GM18498 (cell line): ENCODE data around the gene DAPL1.

Experiments used
- ATAC-seq: cut with Tn5 transposase; IDR thresholded peaks from one replicate; pipeline ENCODE4 v1.9.1; 2021; ENCODE audit warnings: mild to moderate bottlenecking, moderate library complexity; ENCODE audit not compliant: unreplicated experiment

Gene DAPL1, protein sequence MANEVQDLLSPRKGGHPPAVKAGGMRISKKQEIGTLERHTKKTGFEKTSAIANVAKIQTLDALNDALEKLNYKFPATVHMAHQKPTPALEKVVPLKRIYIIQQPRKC

DNA sequence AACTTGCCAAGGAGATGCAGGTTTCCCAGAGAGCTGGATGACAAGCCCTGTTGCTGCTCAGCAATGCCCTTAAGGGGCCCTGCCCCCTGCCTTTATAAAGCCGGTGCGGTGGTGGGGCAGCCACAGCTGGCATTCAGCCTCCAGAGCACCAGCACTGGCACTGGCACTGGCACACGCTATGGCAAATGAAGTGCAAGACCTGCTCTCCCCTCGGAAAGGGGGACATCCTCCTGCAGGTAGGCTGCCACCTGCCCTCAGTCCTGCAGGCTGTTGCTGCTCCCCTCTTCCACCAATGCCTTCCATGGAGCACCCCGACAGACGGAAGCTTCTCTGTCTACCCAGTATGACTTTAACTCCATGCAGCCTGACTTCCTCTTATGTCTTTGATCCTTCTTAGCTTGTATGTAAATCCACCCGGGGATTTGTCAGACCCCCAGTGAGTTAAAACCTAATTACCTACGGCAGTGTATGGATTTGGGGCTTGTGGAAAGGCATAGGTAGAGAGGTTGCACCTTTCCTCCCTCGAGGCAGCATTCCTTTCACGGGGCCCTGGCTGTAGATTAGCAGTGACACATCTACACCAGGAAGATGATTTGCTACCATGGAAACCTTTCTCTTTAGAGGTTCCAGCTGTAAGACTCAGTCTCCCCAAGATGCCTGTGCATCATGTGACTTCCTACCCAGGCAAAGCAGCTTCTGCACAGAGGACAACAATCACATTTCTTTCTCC lies at the start of gene DAPL1:
DAPL1 (plus strand) TSS at position 123 of the 730 bp plus-strand sequence; CDS start at position 179, 56 bp downstream.
- no peak for ATAC-seq

DNA sequence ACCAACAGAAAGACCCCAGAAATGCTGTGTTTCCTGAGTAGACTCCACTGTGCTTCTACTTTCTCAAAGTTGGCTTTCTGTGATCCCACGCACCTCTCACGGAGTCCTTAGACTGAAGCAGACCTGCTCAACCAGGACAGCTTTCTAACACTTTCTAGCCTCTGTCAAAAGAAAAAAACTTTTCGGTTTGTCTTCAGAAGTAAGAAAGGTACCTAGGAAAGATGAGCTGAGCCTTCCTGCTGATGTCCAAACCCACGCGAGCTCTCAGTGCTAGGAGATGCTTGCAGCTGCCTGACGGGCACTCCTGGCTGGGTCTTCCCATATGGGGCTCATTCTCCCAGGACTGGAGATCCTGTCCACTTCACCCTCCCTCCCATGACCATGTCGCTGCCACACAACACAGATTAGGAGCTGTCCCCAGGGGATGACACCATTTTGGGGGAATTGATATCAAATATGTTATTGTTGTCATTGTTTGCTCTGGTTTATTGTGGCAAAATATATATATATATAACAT lies 49.2 kb upstream of the DAPL1 start:
- no peak for ATAC-seq

DNA sequence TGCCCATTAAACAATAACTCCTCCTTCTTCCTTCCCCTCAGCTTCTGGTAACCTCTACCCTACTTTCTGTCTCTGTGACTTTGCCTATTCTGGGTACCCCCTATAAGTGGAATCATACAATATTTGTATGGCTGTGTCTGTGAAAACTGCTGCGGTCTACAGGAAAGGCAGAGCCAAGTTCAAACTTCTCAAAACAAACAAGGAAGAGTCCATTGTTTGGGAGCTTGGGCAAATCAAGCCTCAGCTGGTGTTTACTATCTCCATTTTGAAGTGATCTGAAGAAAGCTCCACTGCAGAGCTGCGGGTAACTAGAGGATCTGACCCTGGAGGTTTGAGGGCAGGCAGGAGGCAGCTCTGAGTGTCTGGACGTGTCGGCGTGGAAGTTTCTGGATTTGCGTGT lies 48.6 kb upstream of the DAPL1 start:
- no peak for ATAC-seq

DNA sequence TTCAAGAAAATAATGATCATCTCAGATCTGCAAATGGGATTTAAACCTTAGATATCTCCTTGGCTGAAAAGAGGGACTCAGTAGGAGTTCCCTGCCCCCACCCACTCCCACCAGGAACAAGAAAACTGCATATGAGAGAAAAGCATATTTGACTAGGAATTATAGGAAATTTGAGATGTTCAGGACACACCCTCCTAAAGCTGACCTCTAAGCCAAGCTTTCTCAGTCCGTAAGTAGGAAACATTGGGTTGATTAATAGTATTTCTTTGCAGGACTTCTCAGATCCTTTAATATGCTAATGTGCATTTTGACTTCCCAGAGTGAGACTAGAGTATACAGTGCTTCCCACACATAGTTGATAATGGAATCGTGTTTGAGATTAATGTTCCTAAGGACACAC lies 47.8 kb upstream of the DAPL1 start:
- ATAC-seq: no peak

DNA sequence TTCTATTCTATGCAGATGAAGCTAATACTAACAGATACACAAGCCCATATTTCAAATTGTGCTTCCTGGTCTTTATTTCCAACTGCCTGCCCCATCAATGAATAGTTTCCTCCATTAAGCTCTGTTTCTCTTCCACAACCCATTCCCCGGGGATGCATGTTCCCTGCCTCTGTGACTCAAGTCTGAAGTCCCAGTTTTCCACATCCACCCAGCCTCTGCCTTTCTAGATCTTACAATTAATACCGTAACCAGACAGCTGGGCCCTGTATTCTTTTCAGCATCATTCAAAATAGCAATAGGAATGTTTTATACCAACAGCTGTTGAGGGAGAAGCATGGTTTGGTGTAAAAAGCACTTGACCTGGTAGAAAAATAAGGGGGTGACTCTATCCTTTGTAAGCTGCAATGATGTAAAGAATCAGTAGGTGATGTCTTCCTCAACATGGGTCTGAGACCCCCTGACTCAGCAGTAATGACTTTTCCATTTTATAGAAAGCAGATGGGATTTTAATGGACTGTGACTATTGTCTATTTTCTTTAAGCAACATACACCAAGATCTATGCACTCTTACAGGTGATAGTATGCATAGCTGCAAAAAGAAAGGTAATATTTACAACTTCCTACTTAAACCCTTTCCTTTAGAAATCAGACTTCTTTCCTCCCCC lies 46.1 kb upstream of the DAPL1 start:
- no peak for ATAC-seq

DNA sequence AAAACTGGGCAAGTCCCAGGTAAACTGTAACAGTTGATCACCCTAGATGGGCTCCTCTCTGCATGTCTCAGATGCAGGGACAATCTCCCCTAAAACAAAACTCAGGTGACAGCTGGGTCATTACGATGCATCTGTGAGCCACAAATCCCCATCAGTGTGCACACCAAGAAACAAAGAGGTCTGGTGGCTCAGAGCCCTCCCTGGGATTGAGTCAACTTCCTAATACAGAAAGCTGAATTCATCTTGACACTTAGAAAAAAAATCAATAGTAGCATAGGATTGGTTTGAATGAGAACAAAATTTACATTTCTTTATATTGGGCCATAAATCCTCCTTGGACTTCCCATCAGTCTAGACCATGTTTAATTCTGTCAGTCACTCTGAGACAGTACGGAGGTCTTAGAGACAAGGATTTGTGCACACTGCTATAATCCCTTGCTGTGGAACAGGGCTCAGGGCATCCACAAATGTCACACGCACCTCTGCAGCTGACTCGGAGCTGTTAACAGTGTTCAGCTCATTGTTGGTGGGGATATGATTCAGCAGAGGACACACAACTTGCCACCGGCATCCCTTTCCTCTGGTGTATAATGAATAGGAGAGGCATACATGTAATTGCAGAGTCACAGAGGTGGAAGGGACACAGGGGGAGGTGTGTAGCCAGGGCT lies 44.5 kb upstream of the DAPL1 start:
- no peak for ATAC-seq

DNA sequence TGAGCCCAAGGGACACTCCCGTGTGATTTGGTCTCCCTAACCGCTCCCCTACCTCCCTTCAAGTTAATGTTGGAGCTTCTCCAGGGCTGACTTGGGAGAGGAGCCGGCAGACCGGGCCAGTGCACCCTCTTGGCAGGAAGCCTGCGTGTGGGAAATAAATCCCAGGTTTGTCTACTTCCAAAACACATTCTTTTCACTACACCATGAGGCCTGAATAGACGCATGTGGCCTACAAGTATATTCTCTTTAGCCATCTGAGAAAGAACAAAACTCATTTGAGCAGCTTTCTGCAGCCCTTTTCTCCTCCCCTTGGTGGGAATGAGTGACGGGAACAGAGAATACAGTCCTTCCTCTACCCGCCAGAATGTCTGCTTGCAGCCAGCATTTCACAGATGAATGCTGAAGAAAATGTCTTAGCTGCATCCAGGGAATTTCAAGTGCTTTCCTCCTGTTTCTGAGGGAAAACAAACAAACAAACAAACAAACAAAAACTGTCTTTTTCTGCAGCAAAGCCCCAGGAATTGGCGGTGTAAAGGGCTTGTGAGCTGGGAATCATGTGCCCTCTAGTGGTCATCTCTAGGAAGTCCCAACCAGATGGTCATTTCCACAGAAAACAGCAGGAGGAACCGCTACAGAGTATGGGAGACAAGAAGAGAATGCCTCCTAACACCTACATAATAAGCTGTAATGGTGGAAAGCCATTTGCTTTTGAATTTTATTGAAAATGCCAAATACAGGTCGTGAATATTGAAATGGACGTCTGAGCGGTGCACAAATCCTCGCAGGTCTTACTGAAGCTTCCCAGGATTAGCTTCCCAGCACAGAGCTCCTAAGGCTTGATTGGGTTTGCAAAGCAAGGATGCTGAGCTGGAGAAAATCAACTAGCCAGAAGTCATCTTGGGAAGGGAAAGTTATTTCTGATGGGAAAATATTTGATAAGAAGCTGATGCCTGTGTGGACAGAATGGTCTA lies 41.2 kb upstream of the DAPL1 start:
- peak; percentile 91 for ATAC-seq

DNA sequence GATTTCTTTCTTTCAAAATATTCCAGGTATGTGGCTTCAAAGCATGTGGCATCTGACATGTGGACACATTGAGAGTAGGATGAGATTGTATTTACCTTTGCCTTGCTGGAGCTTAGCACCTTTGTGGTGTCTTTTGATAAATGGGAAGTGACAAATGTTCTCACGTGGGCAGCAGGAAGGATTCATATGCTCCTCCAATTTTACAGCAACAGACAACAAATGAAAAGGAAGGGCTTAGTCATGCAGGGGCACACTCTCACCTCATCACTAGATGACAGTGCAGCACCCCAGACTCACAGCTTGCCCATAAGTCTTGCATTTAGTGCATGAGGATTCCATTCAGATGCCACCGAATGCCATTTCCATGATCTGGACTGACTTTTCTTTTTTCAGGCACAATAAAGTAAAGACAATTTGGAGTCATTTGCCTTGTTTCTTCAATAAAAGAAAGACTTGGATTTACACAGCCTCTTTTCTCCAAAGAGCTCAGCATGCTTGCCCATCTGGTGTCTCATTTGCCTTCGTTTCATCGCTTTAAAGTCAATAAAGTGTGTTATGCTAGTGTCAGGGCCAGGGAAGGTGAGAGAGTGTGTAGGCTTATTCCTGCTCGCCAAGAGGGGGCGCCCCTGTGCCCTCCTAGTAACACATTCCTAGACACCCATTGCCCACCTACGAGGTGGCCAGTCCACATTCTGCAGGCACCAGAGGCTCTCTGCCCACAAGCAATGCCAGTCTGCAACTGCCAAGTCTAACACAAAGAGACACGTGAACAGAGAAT lies 39.6 kb upstream of the DAPL1 start:
- no peak for ATAC-seq

DNA sequence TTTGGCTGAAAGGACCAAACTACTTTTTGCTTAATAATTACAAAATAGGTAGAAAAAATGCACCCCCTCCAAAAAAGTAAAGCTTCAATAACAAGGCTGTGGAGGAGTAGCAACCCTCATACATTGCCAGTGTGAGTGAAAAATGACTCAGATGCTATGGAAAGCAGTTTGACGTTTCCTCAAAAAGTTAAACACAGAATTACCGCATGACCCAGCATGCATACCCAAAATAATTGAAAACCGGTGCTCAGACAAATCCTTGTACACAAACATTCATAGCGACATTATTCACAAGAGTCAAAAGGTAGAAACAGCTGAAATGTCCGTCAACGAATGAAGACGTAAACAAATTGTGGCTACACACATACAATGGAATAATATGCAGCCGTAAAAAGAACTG lies 38.8 kb upstream of the DAPL1 start:
- ATAC-seq: no peak

DNA sequence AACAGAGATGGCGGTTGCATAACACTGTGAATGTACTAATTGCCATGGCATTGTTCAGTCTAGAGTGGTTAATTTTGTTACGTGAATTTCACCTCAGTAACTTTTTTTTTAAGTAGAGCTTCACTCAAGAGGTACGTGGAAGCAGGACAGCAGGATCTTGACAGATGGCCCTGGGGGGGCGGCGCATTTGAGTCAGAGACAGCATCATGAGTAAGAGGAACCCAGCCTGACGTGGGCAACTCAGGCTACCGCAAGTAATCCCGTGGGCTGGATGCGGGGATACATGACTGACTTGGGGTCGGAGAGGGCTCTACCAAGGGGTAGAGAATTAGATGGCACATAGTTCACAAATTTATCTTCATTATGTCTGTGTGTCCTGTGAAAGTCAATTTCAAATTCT lies 38.1 kb upstream of the DAPL1 start:
- ATAC-seq: no peak

DNA sequence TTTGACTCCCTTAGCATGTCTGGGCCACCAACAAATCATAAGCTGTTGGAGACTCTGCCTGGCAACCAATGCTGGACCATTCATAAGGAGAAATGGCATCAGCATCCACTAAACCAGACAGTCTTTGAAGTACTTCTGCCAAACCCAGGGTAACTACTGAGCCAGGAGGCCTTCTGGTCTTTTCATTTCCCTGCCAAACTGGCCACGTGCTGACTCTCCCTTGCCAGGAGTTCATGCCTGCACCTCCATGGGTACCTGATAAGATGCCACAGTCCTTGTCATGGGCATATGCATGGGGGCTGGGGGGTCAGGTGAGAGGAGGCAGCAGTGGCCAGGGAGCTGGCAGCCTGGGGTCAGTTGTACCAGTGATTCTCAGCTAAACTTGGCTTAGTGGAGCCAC lies 34.2 kb upstream of the DAPL1 start:
- no peak for ATAC-seq

DNA sequence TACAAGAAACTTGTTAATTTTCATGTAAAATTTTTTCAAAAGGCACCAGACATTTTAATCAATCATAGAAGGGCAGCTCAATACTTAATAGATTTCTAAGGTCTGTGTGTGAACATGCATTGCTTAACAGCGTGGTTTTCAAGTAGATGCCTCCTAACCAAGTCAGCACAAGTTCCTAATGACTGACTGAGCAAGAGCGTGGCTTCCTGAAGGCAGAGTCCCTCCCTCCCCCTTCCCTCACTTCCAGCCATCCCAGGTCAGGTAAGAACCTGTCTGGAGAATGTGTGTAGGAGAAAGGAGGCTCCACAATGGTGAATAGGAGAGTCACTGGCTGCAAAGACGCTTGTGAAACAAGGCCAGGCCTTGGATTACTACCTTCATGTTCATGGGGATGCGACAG lies 33.5 kb upstream of the DAPL1 start:
- ATAC-seq: no peak

DNA sequence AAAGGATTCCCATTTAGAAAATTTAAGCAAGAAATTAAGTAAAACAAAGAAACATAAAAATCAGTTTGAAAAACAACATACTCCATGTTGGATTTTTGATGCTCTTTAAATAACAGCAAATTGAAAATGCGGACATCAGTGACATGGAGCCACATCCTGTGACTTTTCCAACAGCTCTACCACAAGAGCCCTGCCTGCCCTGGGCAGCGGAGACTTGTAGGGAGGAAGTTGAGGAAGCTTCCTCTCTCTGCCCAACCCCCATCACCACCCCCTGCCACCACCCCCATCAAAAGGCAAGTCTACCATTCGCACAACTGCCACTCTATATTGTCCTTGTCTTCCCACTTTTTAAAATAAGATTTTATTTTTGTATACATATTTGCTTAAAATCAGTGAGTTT lies 32.8 kb upstream of the DAPL1 start:
- ATAC-seq: no peak

DNA sequence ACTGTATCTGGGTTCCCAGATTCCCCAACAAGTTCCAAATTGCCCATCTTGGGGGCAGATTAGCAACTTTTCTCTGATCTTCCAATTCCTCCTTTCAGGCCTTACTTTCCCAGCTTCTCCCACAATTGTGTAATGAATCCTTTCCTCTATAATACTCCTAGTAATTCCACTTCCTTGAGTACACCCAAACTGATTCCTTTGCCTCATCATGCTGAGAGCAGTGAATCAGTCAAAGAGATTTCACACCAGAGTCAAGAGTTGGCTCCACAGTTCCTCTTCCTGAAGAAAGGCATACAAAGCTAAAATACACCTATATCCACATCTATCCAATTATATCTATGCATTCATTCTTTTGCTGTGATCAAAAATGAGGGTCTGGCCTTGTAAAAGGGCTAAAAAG lies 28.6 kb upstream of the DAPL1 start:
- no peak for ATAC-seq

DNA sequence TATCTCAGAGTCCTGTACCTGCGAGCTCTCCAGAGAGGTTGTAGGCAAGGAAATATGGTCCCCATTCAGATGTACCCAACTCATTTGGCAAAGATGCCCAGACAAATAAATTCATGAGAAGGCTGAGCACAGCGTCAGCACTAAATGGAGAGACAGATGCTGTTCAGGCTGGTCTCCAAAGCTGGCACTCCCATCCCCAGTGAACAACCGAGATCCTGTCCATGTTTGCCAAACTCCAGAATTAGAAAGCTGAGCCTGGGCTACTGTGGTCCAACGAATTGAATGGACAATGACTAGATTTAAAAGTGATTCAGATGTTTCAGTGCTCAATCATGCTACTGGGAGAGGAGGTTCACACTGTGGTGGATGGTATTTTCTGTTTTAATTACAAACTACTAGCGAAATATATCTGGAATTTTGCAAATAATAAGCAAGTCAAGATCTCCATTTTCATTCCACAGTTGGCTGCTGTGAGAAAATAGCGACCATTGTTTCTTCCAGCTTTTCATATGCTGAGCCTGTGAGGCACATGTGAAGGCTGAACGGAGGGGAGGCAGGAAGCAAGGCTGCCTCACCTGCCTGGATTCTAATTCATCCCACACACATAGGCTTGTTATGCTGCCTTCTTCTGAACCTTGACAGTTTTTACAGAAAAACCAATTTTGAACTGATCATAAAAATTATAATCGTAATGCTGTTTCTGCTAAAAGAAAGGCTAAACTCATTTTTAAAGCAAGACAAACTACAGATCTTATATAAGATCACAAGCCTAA lies 22.6 kb upstream of the DAPL1 start:
- no peak for ATAC-seq

DNA sequence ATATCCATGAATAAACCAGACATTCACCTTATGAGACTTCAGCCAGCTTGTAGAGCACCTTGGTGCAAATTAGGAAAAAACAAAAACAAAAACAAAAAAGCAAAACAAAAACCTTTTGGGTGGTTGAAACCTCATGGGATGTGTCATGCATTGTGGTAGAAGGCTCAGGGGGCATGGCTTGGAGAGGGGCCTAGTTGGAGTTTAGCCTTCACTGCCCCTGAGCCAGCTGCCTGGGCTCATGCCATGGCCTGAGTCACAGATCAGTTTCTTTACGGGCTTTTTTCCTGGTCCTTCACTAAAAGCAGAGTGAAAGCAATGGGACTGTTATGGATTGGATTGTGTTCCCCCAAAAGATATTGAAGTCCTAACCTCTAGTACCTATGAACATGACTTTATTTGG lies 22.0 kb upstream of the DAPL1 start:
- no peak for ATAC-seq

DNA sequence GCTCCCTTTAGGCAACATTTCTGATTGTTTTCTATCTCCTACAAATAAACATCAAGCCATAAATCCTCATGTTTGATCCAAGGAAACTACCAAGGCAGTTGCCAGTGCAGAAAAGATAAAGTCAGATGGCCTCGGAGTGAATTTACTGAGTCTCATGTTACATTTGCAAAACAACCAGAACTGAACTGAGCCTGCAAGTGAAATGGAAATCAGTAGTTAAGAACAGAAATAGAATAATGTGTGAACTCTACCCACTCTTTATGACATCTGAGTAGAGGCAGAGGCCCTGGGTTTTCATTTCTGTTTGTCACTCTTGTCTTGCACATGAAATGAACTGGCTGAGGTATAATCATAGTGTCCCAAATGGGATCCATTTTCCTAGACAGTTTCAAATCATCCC lies 20.4 kb upstream of the DAPL1 start:
- ATAC-seq: no peak

DNA sequence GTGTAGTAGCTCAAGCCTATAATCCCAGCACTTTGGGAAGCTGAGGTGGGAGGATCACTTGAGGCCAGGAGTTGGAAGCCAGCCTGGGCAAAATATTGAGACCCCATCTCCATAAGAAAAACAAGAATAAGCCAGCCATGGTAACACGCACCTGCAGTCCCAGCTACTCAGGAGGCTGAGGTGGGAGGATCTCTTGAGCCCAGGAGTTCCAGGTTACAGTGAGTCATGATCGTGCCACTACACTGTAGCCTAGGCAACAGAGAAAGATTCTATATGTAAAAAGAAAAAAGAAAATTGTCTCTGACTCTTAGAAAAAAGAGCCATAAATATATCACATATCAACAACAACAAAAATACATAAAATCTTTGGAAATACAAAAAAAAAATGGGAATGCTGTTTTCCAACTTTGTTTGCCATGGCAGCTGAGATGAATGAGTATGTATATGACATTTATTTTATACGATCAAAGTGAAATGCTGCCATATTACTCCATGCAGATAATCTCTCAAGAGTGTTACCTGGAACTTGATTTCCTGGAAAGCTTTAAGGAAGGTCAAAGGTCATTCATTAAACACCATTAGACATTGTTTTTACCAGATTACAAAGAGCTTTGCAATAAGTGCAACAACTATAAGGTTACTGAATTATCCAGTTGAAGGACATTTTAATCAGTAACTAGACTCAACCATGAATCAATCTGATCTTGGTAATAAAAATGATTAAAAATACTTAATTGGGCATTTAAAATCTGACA lies 19.7 kb upstream of the DAPL1 start:
- ATAC-seq: no peak
